ENCODE data around the gene FRAT1. TPM values are rescaled to one million over a fixed set of nuclear protein-coding genes. Genes with fewer than 3 reads are reported as not detected.
A peak's percentile ranks its signal among the peaks of the same experiment; 100 is the strongest.

Gene FRAT1
- total and polyA plus RNA-seq, 2 of the 13 experiments (the other 11 are each of a cell fraction or from before 2014, with no cell fraction given) = 1.7 to 2.3 TPM

GRCh38 chr10:97318772-97319651 is at the start of gene FRAT1 (continued):
- TF ChIP-seq, protein P1, sequence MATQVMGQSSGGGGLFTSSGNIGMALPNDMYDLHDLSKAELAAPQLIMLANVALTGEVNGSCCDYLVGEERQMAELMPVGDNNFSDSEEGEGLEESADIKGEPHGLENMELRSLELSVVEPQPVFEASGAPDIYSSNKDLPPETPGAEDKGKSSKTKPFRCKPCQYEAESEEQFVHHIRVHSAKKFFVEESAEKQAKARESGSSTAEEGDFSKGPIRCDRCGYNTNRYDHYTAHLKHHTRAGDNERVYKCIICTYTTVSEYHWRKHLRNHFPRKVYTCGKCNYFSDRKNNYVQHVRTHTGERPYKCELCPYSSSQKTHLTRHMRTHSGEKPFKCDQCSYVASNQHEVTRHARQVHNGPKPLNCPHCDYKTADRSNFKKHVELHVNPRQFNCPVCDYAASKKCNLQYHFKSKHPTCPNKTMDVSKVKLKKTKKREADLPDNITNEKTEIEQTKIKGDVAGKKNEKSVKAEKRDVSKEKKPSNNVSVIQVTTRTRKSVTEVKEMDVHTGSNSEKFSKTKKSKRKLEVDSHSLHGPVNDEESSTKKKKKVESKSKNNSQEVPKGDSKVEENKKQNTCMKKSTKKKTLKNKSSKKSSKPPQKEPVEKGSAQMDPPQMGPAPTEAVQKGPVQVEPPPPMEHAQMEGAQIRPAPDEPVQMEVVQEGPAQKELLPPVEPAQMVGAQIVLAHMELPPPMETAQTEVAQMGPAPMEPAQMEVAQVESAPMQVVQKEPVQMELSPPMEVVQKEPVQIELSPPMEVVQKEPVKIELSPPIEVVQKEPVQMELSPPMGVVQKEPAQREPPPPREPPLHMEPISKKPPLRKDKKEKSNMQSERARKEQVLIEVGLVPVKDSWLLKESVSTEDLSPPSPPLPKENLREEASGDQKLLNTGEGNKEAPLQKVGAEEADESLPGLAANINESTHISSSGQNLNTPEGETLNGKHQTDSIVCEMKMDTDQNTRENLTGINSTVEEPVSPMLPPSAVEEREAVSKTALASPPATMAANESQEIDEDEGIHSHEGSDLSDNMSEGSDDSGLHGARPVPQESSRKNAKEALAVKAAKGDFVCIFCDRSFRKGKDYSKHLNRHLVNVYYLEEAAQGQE (IDR thresholded peaks at IDR 0.05; ENCODE audit: borderline replicate concordance in 1 of 2, low read depth in 1 of 2, low read length in 2 of 2) = no peak
- no peak for TF ChIP-seq HDAC2 (CRISPR knock-in tag; IDR thresholded peaks at IDR 0.05)
- peak; percentile 25; the same call in 1 of the 2 replicates for TF ChIP-seq ZNF891 (CRISPR knock-in tag; IDR thresholded peaks at IDR 0.05)
- no peak for TF ChIP-seq HOXD1 (CRISPR knock-in tag; IDR thresholded peaks at IDR 0.05)
- no peak for TF ChIP-seq TCF7 (IDR thresholded peaks at IDR 0.05; ENCODE audit: low read depth)
- no peak; the same call in 1 of the 2 replicates for TF ChIP-seq ZNF275 (CRISPR knock-in tag; IDR thresholded peaks at IDR 0.05; ENCODE audit: borderline replicate concordance)
- TF ChIP-seq JUN (CRISPR knock-in tag; IDR thresholded peaks at IDR 0.05) = peak; percentile 48; the same call in 1 of the 2 replicates
- TF ChIP-seq ZBTB8A (CRISPR knock-in tag; IDR thresholded peaks at IDR 0.05; ENCODE audit: borderline replicate concordance, low read depth) = no peak
- TF ChIP-seq TFDP2 (CRISPR knock-in tag; IDR thresholded peaks at IDR 0.05) = 0 out of 2 replicates have a peak, but pooled peaks have one; percentile 26
- TF ChIP-seq SIN3B (IDR thresholded peaks at IDR 0.05; ENCODE audit: low read length) = no peak
- TF ChIP-seq, protein P2, sequence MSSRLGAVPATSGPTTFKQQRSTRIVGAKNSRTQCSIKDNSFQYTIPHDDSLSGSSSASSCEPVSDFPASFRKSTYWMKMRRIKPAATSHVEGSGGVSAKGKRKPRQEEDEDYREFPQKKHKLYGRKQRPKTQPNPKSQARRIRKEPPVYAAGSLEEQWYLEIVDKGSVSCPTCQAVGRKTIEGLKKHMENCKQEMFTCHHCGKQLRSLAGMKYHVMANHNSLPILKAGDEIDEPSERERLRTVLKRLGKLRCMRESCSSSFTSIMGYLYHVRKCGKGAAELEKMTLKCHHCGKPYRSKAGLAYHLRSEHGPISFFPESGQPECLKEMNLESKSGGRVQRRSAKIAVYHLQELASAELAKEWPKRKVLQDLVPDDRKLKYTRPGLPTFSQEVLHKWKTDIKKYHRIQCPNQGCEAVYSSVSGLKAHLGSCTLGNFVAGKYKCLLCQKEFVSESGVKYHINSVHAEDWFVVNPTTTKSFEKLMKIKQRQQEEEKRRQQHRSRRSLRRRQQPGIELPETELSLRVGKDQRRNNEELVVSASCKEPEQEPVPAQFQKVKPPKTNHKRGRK (CRISPR knock-in tag; IDR thresholded peaks at IDR 0.05) = no peak; the same call in 1 of the 2 replicates
- TF ChIP-seq, protein P3, sequence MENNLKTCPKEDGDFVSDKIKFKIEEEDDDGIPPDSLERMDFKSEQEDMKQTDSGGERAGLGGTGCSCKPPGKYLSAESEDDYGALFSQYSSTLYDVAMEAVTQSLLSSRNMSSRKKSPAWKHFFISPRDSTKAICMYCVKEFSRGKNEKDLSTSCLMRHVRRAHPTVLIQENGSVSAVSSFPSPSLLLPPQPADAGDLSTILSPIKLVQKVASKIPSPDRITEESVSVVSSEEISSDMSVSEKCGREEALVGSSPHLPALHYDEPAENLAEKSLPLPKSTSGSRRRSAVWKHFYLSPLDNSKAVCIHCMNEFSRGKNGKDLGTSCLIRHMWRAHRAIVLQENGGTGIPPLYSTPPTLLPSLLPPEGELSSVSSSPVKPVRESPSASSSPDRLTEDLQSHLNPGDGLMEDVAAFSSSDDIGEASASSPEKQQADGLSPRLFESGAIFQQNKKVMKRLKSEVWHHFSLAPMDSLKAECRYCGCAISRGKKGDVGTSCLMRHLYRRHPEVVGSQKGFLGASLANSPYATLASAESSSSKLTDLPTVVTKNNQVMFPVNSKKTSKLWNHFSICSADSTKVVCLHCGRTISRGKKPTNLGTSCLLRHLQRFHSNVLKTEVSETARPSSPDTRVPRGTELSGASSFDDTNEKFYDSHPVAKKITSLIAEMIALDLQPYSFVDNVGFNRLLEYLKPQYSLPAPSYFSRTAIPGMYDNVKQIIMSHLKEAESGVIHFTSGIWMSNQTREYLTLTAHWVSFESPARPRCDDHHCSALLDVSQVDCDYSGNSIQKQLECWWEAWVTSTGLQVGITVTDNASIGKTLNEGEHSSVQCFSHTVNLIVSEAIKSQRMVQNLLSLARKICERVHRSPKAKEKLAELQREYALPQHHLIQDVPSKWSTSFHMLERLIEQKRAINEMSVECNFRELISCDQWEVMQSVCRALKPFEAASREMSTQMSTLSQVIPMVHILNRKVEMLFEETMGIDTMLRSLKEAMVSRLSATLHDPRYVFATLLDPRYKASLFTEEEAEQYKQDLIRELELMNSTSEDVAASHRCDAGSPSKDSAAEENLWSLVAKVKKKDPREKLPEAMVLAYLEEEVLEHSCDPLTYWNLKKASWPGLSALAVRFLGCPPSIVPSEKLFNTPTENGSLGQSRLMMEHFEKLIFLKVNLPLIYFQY (CRISPR knock-in tag; IDR thresholded peaks at IDR 0.05; ENCODE audit: borderline replicate concordance) = no peak
- TF ChIP-seq ZMYM4 (CRISPR knock-in tag; IDR thresholded peaks at IDR 0.05) = no peak

Data from HepG2 (cell line).